Activated T-helper 2 cell treated with anti-CD3 and anti-CD28 coated beads, Interferon-gamma antibody, Interleukin-2, Interleukin-4, amounts not matched to agents 10 μg/mL and 5 μg/mL and 100 μg/mL, durations not matched to agents 14 hours and 24 hours and 36 hours (primary cell): ENCODE measurements around the gene RHPN2. TPM values are rescaled to one million over a fixed set of nuclear protein-coding genes. Genes with fewer than 3 reads are reported as not detected.
"Not testable (repeated sequence)": the region's sequence is repeated elsewhere in the genome, so short reads cannot be mapped to it uniquely, and the experiment has no call there.

ENCODE experiments used
- DNase-seq: peaks from one replicate; pipeline ENCODE4 v3.0.0; 2021; ENCODE audit warnings: low spot score
- H3K27ac Mint-ChIP-seq: one replicate; pipeline ENCODE4 v1.8.0; 2021; ENCODE audit warnings: mixed read lengths
- H3K27me3 Mint-ChIP-seq: one replicate; pipeline ENCODE4 v1.8.0; 2021; ENCODE audit warnings: low read depth, mixed read lengths
- H3K36me3 Mint-ChIP-seq: one replicate; pipeline ENCODE4 v1.8.0; 2021; ENCODE audit warnings: low read depth, mixed read lengths
- H3K4me1 Mint-ChIP-seq: one replicate; pipeline ENCODE4 v1.8.0; 2021; ENCODE audit warnings: low read depth, mixed read lengths
- H3K4me3 Mint-ChIP-seq: one replicate; pipeline ENCODE4 v1.8.0; 2021; ENCODE audit warnings: low read depth, mild to moderate bottlenecking, moderate library complexity, mixed read lengths
- H3K9me3 Mint-ChIP-seq: one replicate; pipeline ENCODE4 v1.8.0; 2021; ENCODE audit warnings: mixed read lengths
- intact Hi-C: fragments of 100-400 bp; cut with micrococcal nuclease; formaldehyde crosslinking; loops from one replicate; pipeline ENCODE4 v1.15.1; 2023
- total RNA-seq: library from RNA; stranded (reverse); gene quantifications from 2 replicates; pipeline ENCODE4 v1.2.3, GENCODE V29; 2022

Gene RHPN2
- total RNA-seq, 1 donor from 2014 or later: 3.5 TPM

DNA sequence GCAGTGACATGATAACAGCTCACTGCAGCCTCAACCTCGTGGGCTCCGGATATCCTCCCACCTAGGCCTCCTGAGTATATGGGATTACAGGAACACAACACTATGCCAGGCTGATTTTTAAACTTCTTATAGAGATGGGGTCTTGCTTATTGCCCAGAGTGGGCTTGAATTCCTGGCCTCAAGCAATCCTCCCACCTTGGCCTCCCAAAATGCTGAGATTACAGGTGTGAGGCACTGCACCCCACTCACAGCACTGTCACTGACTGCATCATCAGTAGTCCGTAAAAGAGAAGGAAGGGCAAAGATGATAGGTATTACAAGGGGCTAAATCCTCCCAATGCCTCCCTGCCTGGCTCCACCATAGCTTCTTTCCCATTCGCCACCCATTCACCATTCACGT, 4.1 kb downstream of the RHPN2 start:
- Mint-ChIP-seq H3K4me3 (no peak overlapping the region), H3K4me1 (no peaks in the 10 kb centered on the region), H3K27me3 (peaks cover 18% of the 10 kb centered on the region), H3K27ac (no peak overlapping the region), H3K36me3 (no peaks in the 10 kb centered on the region), H3K9me3 (no peaks in the 10 kb centered on the region)
- DNase-seq: no peak
- intact Hi-C loops: loop anchor here (5.0 kb wide), 1 partner anchor 88 kb away; the partner anchor contains the start of genes CEP89 and FAAP24

DNA sequence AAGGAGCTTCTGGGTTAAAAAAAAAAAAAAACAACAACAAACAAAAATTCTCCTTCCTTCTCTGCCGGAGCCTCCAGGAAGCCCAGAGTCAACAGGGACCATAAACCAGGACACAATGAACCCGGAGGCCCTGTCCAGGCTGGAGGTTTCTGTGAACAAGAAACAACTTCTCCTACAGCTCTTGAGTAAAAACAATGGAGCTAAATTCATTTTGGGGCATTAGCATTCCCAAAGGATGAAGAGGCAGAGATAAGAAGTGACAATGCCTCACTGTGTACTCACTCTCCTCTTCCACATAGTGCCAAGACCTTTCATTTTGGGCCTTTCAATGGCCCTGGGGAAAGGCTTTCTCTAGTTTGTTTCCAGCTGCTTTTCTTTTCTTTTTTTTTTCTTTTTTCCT, 9.0 kb downstream of the RHPN2 start:
- peaks cover 3% of the 10 kb centered on the region for H3K27me3 Mint-ChIP-seq
- no peaks in the 10 kb centered on the region for H3K9me3 Mint-ChIP-seq
- intact Hi-C loops: no loop called here
- no peak overlapping the region for H3K4me3 Mint-ChIP-seq
- no peaks in the 10 kb centered on the region for H3K36me3 Mint-ChIP-seq
- DNase-seq: no peak
- no peak overlapping the region for H3K27ac Mint-ChIP-seq
- no peaks in the 10 kb centered on the region for H3K4me1 Mint-ChIP-seq

DNA sequence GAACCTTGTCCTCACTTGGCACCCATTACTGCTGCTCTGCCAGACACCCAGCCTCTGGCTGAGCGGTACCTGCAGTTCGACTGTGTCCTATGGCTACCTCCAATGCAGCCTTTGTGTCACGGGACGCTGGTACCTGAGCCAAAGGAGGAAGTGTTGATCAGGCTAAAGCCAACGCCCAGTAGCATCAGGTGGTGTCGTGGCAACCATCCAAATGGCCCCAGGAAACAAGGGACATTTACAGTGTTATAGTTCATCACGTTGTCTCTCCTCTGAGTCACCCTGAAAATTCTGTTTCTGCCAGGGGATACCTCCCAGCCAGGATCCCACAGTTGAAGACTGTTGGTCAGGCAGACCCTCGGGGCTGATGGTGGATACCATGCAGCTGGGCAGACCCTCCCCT, 10.1 kb downstream of the RHPN2 start:
- no peak overlapping the region for H3K4me3 Mint-ChIP-seq
- no peak overlapping the region for H3K27ac Mint-ChIP-seq
- peaks cover 2% of the 10 kb centered on the region for H3K27me3 Mint-ChIP-seq
- intact Hi-C loops: no loop called here
- H3K4me1 Mint-ChIP-seq: no peaks in the 10 kb centered on the region
- no peaks in the 10 kb centered on the region for H3K9me3 Mint-ChIP-seq
- no peaks in the 10 kb centered on the region for H3K36me3 Mint-ChIP-seq
- no peak for DNase-seq

DNA sequence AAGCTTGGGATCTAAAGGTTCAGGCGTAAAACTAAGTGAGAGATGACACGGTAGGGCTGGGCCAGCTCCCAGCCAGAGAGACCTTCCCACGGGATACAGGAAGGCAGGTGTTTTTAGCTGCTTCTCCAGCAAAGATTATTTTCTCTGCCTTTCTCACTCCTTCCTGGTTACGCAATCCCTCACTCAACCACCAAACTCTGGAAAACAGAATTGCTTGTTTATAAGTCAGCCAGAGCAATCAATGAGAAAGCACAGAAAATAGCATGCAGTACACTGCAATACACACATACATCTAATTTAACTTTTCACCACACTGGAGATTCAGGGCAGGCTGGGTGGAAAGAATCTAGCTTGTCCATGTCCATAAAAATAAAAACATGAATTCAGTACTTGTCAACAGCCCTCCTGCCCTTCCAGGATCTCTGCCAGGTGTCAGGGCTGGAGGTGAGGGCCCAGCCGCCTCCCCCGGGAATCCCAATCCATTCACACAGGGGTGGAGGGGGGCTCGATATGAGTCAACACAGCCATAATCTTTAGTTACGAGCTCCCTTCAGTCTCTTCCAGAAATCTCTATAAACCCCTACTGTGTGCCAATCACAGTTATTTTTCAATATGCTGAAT, 12.2 kb downstream of the RHPN2 start:
- H3K27me3 Mint-ChIP-seq: no peaks in the 10 kb centered on the region
- DNase-seq: no peak
- H3K27ac Mint-ChIP-seq: no peak overlapping the region
- no peaks in the 10 kb centered on the region for H3K36me3 Mint-ChIP-seq
- no peak overlapping the region for H3K4me3 Mint-ChIP-seq
- intact Hi-C loops: no loop called here
- no peaks in the 10 kb centered on the region for H3K9me3 Mint-ChIP-seq
- no peaks in the 10 kb centered on the region for H3K4me1 Mint-ChIP-seq

DNA sequence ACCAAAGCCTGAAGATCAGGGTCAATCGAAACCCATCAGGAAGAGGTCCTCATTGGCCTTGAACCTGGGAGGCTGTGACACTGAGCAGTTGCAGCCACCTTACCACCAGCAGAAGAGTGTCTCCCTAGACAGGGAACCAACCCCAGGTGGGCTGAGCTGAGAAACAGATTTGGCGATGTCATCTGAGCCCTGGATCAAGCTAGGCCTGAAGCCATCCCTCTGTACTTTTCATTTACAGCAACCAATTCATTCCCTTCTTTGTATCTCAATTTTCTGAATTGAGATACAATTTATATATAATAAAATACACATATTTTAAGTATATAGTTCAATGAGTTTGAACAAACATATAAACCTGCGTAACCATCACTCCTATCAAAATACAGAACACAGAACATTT, 14.6 kb downstream of the RHPN2 start:
- intact Hi-C loops: no loop called here
- Mint-ChIP-seq H3K27me3 (no peaks in the 10 kb centered on the region), H3K4me3 (no peak overlapping the region), H3K27ac (no peak overlapping the region), H3K36me3 (no peaks in the 10 kb centered on the region), H3K9me3 (no peaks in the 10 kb centered on the region), H3K4me1 (no peaks in the 10 kb centered on the region)
- no peak for DNase-seq

DNA sequence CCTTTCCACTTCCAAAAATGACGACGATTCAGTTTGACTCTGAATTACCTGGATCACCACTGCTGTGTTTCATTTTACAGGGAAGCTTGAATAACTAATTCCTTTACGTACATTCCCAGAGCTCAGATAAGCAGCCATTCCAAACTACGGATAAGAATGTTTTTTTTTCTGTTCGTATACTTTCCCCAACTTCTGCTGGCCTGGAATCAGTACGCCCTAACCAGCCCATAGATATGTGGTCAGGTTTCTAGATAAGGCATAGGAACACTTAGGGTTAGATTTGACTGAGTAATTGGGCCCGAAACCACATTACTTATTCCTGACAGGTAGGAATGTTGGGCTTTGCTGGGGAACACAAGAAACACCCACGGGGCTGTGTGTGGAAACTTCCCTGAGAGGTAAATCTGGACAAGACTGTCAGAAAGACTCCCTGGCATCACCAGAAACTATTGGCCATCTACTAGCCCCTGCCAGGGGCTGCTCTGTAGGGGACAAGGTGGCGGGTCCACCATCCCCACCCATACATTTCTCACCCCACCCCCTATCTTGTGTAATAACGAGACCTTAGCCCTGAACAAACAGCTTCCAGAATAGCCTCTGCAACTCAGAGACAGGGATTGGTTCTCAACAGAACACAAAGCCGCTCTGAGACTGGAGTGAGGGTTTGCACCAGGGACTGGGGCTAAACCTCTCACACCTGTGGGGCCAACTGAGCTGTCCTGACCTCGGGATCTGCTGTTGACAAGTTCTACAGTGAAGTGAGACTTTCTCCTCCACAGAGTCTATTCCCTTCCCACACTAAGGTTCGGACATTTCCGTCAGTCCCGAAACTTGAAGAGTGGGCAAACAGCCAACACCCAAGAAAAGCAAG, 15.6 kb downstream of the RHPN2 start:
- Mint-ChIP-seq H3K27ac (no peak overlapping the region), H3K9me3 (no peaks in the 10 kb centered on the region), H3K27me3 (no peaks in the 10 kb centered on the region), H3K36me3 (no peaks in the 10 kb centered on the region), H3K4me3 (no peak overlapping the region), H3K4me1 (no peaks in the 10 kb centered on the region)
- no peak for DNase-seq
- intact Hi-C loops: no loop called here

DNA sequence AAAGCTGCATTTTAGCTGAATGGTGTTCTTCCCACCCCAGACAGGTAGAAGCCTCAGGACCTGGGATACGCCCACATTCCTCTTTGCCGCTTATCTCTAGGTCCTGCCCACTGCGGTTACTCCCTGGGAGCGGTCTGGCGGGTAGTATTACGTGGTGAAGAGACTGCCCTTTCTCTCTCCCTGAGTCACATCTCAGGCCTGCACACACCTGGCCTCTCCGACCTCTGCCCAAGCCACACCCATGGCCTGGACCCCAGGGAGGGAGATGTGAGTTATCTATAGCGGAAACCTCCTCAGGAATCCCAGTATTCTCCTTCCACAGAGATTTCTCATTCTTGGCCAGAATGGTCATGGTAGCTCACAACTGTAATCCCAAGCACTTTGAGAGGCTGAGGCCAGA, 17.3 kb downstream of the RHPN2 start:
- H3K36me3 Mint-ChIP-seq: no peaks in the 10 kb centered on the region
- H3K9me3 Mint-ChIP-seq: no peaks in the 10 kb centered on the region
- H3K27ac Mint-ChIP-seq: no peak overlapping the region
- intact Hi-C loops: no loop called here
- no peaks in the 10 kb centered on the region for H3K4me1 Mint-ChIP-seq
- no peak for DNase-seq
- no peak overlapping the region for H3K4me3 Mint-ChIP-seq
- H3K27me3 Mint-ChIP-seq: no peaks in the 10 kb centered on the region

DNA sequence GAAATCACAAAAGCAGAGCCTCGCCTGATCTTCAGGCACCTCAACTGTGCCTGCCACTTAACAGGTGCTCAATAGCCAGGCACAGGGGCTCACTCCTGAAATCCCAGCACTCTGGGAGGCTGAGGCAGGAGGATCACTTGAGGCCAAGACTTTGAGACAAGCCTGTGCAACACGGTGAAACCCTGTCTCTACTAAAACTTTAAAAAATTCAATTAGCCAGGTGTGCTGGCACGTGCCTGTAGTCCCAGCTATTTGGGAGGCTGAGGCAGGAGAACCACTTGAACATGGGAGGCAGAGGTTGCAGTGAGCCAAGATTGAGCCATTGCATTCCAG, 22.9 kb downstream of the RHPN2 start:
- H3K36me3 Mint-ChIP-seq, DNase-seq, H3K27ac Mint-ChIP-seq, H3K27me3 Mint-ChIP-seq, H3K4me3 Mint-ChIP-seq, H3K9me3 Mint-ChIP-seq, intact Hi-C loops, H3K4me1 Mint-ChIP-seq: not testable (repeated sequence)

DNA sequence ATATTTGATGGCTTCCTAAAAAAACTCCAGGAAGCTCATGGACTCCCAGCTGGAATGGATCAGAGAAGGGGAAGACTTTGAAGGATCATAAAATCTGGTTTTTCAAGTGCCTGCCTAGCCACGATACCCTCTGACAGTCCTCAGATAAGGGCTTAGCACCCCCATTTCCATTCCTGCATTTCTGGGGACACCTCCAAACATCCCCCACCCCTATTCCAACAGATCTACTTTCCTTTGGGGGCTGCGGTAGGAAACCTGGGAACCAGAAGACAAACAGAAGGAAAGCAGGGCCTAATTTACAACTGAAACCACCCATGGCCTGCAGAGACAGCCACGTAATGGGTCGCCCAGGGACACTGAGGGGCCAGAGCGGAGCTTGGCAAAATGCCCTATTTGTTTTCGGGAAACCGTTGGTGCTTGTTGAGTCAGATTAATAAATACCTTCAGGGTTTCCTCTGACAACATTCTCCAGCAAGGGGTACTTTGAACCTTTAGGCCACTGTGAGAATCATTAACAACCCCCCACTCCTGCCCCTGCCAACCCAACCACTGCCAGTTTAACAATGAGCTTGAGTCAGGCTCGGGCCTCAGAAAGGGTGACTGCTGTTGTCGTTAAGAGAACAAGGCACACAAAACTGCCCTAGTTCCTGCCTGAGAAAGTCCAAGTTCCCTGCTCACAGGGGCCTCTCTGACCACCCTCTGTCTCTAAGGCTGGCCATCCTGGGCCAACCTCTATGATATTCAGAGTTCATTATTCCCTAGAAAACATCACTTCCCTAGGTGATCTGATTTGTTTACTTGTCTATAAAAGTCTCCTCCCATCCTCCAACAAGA, 23.5 kb downstream of the RHPN2 start:
- Mint-ChIP-seq H3K9me3 (no peaks in the 10 kb centered on the region), H3K27me3 (no peaks in the 10 kb centered on the region), H3K36me3 (no peaks in the 10 kb centered on the region), H3K4me3 (no peak overlapping the region), H3K27ac (no peak overlapping the region), H3K4me1 (peaks cover 9% of the 10 kb centered on the region)
- intact Hi-C loops: no loop called here
- no peak for DNase-seq

DNA sequence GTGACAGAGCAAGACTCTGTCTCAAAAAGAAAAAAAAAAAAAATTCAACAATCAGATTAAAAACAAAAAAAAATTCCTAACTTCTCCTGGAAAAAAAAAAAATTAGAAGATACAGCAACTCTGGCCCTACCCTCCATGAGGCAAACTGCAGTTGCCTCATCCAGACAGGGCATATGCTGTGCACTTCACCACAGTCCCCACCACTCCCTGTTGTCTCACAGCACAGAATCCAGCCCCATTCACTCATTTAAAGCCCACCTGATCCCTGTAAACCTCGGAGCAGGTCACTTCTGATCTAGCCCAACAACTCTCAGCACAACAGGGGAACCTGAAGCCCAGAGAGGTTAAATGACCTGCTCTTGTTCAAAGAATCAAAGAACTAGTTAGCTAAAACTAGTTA, 24.9 kb downstream of the RHPN2 start:
- DNase-seq: no peak
- Mint-ChIP-seq H3K36me3 (no peaks in the 10 kb centered on the region), H3K27me3 (no peaks in the 10 kb centered on the region), H3K4me3 (no peak overlapping the region), H3K27ac (no peak overlapping the region), H3K9me3 (no peaks in the 10 kb centered on the region), H3K4me1 (peaks cover 9% of the 10 kb centered on the region)
- intact Hi-C loops: no loop called here

DNA sequence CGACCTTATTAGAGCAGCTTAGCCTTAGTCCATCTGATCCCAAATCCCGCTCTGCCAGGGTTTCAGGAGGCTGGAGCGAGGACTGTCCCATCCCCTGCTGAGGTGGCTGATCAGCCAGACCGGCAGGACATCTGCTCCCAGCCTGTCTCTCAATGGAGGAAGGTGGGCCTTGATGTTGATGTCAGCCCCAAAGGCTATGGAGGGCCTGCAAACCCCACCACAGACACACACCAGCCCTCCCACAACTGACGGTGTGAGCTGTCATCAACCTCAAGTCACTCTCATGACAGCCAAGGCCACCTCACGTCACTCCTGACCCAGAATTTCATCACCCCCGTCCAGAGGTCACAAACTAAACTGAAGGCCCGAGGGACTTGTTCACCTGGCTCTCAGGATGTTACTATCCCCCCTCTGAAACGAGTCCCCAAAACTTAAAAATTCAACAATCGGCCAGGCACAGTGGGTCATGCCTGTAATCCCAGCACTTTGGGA, 25.5 kb downstream of the RHPN2 start:
- no peak overlapping the region for H3K27ac Mint-ChIP-seq
- no peaks in the 10 kb centered on the region for H3K27me3 Mint-ChIP-seq
- no peaks in the 10 kb centered on the region for H3K36me3 Mint-ChIP-seq
- no peaks in the 10 kb centered on the region for H3K9me3 Mint-ChIP-seq
- no peak for DNase-seq
- peaks cover 9% of the 10 kb centered on the region for H3K4me1 Mint-ChIP-seq
- H3K4me3 Mint-ChIP-seq: no peak overlapping the region
- intact Hi-C loops: no loop called here

DNA sequence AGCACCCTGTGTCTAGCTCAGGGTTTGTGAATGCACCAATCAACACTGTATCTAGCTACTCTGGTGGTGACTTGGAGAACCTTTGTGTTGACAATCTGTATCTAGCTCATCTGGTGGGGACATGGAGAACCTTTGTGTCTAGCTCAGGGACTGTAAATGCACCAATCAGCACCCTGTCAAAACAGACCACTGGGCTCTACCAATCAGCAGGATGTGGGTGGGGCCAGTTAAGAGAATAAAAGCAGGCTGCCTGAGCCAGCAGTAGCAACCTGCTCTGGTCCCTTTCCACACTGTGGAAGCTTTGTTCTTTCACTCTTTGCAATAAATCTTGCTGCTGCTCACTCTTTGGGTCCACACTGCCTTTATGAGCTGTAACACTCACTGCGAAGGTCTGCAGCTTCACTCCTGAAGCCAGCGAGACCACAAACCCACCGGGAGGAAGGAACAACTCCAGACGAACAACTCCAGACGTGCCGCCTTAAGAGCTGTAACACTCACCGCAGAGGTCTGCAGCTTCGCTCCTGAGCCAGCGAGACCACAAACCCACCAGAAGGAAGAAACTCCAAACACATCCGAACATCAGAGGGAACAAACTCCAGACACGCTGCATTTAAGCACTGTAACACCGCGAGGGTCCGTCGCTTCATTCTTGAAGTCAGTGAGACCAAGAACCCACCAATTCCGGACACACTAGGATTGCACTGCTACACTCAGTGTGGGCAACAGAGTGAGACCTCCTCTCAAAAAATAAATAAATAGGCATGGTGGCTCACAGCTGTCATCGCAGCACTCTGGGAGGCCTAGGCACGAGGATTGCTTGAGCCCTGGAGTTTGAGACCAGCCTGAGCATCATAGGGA, 27.3 kb downstream of the RHPN2 start:
- H3K9me3 Mint-ChIP-seq, H3K27me3 Mint-ChIP-seq, H3K4me1 Mint-ChIP-seq, DNase-seq, intact Hi-C loops, H3K36me3 Mint-ChIP-seq: not testable (repeated sequence)
- peak overlapping the region; percentile 39 for H3K27ac Mint-ChIP-seq
- H3K4me3 Mint-ChIP-seq: peak overlapping the region; percentile 47
